HG03378 (cell line): ENCODE measurements around the gene ACSM2A.
"Not testable (repeated sequence)": the region's sequence is repeated elsewhere in the genome, so short reads cannot be mapped to it uniquely, and the experiment has no call there.

Experiments
- ATAC-seq: cut with Tn5 transposase; IDR thresholded peaks from one replicate; pipeline ENCODE4 v1.9.1; 2021; ENCODE audit warnings: mild to moderate bottlenecking, moderate library complexity; ENCODE audit not compliant: unreplicated experiment

Gene ACSM2A

DNA sequence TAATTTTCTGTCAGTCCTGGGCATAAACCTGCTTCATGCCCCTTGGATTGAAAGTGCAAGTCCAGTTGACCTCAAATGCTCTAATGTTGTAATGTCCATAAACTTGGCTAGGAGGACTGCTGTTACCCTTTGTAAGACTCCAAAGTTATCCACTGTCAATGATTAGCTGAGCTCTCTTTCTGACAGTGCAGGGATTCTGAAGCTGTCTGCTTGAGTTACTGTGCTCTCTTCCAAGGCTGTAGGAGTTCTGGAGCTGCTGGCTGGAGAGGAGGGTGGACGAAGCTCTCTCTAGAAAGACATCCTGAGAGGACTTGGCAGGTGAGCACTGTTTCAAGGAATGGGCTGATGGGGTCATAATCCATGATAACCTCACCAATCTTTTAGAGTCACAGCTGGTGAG lies at the start of gene ACSM2A:
Gene ACSM2A (plus strand): TSS at position 158 of the 400 bp plus-strand sequence. CDS start 8,594 bp downstream, outside the sequence.
- ATAC-seq, result not testable (repeated sequence)

DNA sequence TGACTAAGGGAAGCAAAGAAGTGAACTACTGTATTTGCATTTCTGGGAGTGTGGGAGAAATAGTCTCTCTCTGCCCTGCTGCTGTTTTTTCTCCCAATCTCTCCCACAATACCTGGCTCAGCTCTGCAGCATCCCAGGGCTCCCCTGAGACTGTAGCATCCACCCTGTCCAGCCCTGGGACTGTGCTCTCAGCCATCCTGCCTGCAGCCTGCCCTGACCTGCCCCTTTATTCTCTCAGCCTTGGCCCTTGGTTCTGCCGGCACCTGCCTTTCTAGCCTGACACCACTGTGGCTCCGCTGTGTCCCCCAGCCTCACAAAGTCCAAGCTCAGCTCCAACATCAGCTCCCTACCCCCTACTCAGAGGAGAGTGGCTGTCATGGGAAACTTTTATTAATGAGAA lies 48.7 kb upstream of the ACSM2A start:
- no peak for ATAC-seq

DNA sequence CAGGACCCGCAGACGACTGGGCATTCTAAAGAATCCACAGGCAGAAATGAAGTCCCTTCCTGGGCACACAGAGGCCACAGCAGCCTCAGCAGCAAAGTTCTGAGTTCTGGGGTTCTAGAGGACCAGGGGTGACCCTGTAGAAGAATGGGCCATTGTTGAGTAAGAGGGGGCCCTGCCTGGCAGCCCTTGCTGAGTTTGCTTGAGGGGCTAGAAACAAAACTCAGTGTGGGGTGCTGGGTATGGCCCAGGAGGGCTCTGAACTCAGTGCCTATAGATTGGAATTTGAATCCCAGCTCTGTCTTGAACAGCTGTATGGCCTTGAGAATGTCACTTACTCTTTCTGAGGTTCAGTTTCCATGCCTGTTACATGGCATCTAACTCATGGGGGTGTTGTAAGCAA lies 46.7 kb upstream of the ACSM2A start, which contains the start of gene PDILT:
Gene PDILT (minus strand): TSS at position 101 of the 400 bp plus-strand sequence. CDS start 5,437 bp downstream, outside the sequence.
- no peak for ATAC-seq

- ATAC-seq, result no peak
Observed at GRCh38 chr16:20409398-20410120, 41.8 kb upstream of the ACSM2A start, which contains the start of gene ACSM5. Gene ACSM5, plus strand, starts transcription at chr16:20409534. Its CDS starts 1,951 bp downstream, at chr16:20411485.

DNA sequence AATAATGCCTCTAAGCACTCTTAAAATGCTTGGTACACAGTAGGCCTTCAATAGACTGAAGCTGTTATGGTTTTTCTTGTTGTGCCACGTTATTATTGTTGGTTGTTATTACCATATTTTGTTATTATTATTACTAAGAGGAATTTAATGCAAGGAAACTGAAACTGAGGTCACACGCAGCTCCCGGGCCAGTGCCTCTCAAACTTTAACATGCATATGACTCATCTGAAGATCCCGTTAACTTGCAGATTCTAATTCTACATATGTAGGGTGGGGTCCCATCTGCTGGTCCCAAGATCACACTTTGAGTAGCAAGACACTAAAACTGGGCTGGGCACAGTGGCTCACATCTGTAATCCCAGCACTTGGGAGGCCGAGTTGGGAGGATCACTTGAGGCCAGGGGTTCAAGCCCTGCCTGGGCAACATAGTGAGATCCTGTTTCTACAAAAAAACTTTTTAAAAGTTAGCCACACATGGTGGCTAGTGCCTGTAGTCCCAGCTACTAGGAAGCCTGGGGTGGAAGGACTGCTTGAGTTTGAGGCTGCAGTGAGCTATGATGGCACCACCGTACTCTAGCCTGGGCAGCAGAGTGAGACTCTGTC lies 41.1 kb upstream of the ACSM2A start:
- no peak for ATAC-seq

DNA sequence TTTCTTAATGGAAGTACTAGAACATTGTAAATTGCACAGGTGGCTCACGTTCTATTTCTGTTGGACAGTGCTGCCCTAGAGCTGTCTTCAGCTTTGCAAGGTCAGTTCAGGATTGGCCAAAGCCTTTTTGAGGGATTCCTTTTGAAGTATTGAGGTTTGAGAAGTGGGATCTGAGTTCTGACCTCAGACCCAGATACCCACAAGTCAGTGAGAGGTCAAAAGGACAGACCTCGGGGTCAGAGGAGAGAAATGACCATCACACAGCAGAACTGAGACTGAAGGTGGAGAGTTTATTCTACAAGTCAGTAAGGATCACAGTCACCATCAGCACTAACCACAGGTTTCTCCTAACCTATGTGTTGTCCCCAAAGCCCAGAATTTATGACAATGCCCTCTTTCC lies 40.3 kb upstream of the ACSM2A start:
- ATAC-seq, result no peak

DNA sequence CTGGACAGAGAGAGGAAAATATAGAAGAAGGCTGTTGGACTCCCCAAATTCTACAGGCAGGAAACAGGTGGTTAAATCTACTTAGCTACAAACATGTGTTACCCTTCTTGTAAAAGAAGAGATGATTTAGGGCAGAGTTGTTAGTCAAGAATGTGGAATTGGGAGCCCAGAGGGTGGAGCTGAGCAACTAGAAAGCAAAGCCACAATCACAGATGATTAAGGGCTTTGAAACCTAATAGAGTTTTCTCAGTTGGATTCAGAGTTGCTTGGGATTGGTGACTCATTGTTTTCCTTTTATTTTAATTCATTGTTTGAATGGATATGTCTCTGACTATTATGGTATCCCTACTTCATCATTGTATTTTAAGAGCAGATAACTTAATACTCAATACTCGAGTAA lies 35.8 kb upstream of the ACSM2A start:
- no peak for ATAC-seq

GRCh38 chr16:20419093-20419492 lies 32.2 kb upstream of the ACSM2A start:
- ATAC-seq, result not testable (repeated sequence)

- ATAC-seq, result not testable (repeated sequence)
Observed at GRCh38 chr16:20421748-20422147, 29.6 kb upstream of the ACSM2A start.

DNA sequence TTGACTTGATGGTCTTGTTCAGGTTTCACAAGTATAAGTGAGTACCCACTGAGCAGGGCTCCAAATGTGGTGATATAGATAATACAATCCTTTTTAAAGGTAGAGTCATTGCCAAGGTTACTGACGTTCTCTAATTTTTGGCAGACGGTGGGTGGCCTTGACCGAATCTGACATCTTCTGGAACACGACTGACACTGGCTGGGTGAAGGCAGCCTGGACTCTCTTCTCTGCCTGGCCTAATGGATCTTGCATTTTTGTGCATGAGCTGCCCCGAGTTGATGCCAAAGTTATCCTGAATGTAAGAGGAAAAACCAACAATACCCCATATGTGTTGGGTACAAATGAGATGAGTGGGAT lies 27.6 kb upstream of the ACSM2A start:
- ATAC-seq, result not testable (repeated sequence)

DNA sequence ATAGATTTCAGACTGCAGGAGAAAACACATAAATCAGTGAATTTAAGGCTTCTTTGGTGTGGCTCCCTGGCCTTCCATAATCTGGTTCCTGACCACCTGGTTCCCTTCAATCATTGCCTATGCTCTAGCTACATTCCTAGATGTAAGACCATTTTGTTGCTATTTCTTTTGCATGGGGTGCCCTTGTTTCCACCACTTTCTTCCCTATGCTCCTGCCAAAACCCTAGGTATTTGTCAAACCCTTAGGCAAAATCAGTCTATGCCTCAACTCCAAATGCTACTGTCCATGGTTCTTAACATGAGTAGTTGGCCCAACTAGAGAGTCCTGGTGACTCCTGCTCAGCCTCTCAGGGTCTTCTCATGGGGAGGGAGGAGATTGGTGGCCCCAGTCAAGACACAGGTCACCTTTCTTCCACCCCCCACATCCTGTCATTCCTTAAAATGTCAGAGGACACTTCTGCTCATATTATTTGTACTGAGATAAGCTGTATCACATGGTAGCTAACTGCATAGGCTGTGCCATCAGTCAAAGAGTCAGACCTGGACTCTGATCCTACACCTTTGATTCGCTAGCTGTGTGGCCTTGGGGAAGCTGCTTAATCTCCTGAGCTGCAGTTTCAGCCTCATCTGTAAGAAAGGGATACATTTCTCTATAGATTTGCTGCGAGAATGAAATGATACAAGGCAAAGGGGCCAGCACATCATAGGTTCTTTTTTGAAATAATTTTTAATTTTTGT lies 27.0 kb upstream of the ACSM2A start:
- ATAC-seq, result no peak

DNA sequence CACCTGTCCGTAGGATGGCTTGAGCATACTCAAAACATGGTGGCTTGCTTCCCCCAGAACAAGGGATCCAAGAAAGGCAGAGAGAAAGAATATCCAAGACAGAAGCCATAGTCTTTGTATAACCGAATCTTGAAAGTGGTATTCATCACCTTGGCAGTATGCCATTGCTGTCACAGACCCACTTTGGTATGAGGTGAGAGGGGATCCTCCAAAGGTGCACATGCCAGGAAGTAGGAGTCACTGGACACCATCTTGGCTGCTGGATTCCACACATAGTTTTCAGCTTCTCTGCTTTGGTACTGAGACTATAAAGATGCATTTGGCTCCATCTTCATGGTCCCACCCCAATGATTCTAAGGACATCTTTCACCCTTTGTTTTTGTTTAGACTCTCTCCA lies 23.9 kb upstream of the ACSM2A start:
- ATAC-seq, result not testable (repeated sequence)

GRCh38 chr16:20429499-20429898 lies 21.8 kb upstream of the ACSM2A start:
- not testable (repeated sequence) for ATAC-seq

DNA sequence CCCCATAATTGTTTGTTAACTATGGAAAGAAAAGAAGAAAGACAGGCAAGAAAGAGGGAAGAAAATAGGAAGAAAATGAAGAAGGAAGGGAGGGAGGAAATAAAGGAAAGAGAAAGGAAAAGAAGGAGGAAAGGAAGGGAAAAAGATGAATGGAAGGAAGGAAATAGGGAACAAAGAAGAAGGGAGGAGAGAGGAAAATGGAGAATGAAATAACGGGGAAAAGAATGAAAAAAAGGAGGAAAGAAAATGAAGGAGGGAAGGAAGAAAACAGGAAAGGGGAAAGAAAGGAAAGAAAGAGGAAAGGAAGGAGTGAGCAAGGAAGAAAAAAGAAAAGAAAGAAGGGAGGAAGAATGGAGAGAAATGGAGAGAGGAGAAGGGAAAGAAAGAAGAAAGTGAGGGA lies 20.8 kb upstream of the ACSM2A start:
- not testable (repeated sequence) for ATAC-seq

DNA sequence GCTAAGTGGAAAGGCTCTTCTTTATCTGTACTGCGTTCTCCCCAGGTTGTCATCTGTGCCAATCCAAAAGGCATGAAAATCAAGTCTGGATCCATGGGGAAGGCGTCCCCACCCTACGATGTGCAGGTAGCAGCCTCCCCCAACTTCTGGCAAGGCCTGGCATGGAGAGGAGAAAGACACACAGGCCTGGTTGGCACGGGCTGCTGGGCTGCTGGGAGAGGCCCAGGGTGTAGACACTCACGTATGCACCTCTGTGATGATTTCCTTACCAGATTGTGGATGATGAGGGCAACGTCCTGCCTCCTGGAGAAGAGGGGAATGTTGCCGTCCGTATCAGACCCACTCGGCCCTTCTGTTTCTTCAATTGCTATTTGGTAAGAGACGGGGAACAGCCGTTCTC lies 20.4 kb upstream of the ACSM2A start:
- ATAC-seq, result no peak

GRCh38 chr16:20438950-20439349 lies 12.4 kb upstream of the ACSM2A start:
- ATAC-seq, result not testable (repeated sequence)

GRCh38 chr16:20439820-20440231 lies 11.5 kb upstream of the ACSM2A start:
- not testable (repeated sequence) for ATAC-seq

DNA sequence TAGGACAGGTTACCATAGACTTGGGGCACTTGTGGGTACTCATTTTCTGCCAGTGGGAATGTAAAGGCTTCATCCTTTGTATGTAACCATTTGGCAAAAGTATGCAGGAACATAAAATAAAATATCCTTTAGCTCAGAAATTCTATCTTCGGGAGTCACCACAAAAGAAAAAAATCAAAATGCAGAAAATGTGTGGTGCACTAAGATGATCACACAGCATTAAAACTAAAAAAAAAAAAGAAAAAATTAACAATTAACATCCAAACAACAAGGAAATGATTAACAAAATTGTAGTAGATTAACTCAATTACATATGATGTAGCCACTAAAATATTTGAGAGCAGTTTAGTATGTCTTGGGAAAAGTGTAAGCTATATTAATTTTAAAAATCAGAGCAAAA lies 10.6 kb upstream of the ACSM2A start:
- not testable (repeated sequence) for ATAC-seq

GRCh38 chr16:20441191-20441590 lies 10.1 kb upstream of the ACSM2A start:
- ATAC-seq, result no peak

GRCh38 chr16:20441859-20442258 lies 9.5 kb upstream of the ACSM2A start:
- ATAC-seq, result not testable (repeated sequence)

DNA sequence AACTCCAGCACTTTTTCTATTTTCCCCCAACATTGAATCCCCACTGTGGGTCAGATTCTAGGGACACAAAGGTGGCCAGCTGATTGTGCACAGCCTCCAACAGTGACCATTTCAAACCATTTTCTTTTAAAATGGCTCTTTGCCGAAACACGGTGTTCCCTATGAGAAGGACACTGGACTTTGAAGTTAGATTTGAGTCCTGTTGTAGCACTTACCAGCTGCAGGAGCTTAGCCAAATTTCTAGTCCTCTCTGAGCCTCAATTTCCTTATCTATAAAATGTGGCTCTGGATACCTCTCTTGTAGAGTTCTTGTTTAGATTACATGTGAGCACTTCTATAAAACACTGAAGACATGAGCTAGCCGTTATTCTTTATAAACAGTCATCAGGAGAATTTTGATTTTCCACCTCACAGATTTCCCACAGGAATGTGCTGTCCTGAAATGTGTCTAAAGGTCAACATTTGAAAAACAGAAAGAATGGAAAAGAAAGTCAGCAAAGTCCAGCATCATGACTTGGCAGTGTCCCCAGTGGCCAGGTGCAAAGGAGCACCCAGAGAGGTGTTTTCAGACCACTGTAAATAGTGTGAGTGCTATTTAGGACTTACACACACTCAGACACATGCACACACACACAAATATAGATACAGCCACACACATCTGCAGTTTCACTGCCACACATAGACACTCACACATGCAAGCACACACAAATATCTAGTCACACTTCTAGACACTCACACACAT lies 4.5 kb upstream of the ACSM2A start:
- not testable (repeated sequence) for ATAC-seq
